Activated T-cell treated with anti-CD3 and anti-CD28 coated beads for 4 hours (primary cell): ENCODE data around the gene GADD45B.
A peak's percentile ranks its signal among the peaks of the same experiment; 100 is the strongest.
"Not testable (repeated sequence)": the region's sequence is repeated elsewhere in the genome, so short reads cannot be mapped to it uniquely, and the experiment has no call there.

Experiments
- DNase-seq: peaks from one replicate; pipeline ENCODE4 v3.0.0-alpha.2; 2020

The GADD45B gene

DNA sequence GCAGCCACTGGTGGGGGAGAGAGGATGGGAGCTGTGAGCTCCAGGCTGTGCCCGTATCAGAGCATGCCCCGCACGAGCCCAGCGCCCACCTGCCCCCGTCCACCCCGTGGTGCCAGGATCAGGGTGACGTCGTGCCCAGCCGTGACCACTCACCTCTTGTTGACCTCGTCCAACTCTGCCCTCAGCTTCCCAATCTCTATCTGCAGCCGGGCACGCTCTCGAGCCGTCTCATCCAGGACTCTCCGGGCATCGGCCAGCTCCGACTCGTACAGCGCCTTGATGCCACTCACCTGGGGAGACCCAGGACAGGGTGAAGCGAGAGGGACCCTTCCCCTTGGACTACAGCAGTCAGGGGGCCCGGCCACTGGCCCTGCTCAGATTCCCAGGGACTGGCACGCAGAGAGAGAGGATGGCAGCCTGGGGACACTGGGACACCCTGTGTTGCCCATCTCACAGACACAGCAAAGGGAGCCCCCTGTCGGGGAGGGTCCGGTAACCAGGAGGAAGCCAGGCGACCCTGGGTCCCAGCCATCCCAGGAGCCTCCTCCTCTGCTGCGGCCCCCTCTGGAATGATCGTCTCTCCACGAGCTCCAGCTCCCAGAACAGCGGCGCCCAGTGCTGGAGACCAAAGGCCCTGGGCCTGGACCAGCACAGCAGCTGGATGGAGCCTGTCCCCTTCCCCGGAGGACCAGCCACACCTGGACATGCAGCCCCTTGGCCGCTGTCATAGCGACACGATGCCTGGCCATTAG is 31.5 kb upstream of the GADD45B start:
- no peak for DNase-seq

DNA sequence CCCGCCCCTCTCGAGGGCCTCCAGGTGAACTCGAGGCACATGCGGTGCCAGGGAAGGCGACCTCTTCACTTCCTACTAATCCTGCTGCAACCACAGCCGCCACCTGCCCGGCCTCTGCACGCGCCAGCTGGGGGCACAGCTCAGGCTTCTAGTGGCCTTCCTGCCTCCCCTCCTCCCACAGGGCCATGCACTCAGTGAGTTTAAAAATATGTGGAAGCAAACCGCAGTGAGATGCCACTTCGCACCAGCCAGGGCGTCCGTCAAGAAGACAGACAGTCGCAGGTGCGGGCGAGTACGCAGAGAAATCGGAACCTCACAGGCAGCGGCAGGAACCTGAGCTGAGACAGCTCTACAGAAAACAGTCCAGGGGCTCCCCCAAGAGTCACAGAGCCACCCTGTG is 29.5 kb upstream of the GADD45B start:
- DNase-seq = no peak

DNA sequence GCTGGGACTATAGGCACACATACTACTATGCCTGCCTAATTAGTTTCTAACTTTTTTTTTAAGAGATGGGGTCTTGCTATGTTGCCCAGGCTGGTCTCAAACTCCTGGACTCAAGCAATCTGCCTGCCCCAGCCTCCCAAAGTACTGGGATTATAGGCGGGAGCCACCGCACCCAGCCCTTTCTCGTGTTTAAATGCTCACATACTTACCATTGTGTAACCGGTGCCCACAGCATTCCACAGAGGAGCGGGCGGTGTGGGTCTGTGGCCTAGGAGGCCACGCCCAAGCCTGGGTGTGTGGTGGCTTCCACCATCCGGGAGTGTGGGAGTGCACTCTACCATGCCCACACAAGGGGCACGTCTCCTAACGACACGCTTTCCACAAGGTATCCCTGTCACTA is 26.9 kb upstream of the GADD45B start:
- no peak for DNase-seq

DNA sequence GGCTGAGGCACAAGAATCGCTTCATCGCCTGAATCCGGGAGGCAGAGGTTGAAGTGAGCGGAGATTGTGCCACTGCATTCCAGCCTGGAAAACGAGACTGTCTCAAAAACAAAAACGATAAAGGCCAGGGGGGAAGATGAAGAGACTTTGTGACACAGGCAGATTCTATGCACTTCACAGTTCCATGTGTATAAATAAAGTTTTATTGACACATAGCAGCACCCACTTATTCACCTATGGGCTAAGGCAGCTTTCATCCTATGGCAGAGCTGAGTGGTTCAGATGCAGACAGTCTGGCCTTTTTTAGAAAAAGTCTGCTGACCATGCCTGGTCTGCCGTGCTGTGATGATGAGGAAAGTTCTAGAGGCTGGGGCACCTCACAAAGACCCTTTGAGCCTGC is 24.8 kb upstream of the GADD45B start:
- DNase-seq = no peak

DNA sequence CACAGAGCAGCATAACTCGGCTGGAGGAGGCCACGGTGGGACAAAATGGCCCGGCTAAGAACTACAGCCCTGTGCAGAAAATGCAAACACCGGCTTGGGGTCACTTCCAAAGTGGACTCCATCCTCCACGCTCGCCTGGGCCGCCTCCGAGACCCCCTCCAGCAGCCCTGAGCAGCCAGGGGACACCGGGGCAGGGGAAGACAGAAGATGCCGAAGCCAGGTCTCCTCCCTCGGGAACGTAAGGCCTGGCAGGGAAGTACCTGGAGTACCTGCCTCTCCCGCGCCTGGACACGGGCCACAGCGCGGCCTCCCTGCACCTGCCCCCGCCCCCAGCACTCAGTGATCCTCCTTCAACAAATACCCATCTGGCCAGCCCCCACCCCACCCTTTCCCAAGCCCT is 24.2 kb upstream of the GADD45B start:
- DNase-seq = no peak

DNA sequence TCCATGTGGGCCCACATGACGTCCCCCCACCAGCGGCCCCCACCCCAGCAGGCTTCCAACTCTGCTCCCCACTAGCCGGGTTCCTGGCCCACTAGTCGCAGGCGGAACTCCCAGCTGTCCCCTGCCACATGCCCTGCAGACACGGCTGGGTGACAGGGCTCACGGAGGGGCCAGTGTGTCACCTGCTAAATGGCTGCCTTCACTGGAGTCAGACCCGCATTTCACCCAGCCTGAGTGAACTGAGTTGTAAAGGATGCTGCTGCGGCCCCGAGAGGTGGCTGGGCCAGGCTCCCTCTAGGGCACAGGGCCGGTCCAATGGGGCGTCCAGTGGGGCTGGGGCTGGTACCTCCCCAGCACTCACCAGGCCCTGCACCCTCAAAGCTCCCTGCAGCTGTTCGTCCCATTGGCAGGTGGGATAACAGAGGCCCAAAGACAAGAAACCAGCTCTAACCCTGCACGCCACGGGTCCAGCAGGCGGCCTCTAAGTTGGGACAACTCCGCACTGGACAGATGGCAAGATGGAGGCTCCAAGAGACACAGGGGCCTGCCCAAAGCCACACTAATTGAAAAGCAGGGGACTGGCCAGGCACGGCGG is 22.4 kb upstream of the GADD45B start:
- no peak for DNase-seq

DNA sequence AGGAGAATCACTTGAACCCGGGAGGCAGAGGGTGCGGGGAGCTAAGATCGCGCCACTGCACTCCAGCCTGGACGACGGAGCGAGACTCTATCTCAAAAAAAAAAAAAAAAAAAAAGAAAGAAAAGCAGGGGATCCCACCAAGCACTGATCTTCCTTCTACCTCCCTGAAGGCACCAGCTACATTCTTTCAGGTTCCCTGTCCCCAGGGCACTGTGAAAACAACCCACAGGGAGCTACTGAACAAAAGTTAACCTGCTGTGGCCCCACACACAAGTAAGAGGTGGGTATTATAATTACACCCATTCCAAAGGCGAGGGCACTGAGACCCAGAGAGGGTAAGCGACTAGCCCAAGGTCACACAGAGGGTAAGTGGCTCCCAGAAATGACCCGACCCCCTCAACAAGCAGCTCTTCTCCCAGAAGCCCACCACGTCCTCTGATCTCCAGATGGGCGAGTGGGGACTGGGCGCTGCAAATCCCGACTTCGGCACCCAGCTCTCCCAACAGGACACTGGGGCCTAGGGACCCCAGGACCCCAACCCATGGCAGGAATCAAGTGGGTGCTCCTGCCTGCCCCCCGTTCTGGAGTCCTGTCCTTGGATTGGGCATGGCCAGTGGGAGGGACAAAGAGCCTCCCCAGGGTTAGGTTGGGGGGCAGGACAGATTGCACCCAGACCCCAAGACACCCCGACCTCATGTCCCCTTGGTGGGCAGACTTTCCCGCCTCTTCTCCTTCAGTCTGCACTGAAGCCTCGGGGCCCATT is 21.5 kb upstream of the GADD45B start:
- no peak for DNase-seq

DNA sequence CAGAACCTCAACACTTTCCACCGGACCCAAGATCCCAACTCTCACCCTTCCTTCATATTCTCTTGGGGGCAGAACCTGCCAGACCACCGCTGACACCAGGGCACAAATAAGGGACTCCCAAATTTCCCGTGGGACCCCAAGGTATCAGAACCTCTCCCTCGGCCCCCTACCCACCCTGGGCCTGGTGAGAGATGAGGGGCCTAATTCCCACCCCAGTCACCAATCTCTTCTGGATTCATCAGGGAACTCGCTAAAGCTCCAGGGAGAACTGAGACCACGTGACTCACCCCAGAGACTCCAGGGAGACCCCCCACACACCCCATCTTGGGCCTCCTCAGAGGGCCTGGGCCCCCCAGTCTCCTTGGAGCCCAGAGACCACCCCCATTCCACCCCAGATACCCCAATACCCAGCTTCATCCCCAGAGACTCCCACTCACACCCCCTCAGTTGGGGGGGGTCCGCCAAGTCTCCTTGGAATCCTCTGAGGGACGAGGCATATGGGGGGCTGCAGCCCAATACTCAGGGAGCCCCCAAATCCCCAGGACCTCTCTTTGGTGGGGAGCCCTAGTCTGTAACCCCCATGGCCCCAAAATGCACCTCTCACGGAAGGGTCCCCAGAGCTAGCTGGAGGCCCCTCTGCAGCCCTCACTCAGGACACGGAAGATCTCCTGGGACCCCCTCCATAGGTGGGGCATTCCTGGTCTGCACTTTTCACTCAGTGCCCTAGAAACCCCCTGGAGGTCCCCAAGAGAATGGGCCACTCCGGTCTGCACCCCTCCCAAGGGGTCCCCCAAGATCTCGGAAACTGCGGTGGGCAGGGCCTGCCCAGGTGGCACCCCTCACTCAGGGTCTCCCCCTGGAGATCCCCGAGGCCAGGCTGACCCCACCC is 20.7 kb upstream of the GADD45B start:
- no peak for DNase-seq

DNA sequence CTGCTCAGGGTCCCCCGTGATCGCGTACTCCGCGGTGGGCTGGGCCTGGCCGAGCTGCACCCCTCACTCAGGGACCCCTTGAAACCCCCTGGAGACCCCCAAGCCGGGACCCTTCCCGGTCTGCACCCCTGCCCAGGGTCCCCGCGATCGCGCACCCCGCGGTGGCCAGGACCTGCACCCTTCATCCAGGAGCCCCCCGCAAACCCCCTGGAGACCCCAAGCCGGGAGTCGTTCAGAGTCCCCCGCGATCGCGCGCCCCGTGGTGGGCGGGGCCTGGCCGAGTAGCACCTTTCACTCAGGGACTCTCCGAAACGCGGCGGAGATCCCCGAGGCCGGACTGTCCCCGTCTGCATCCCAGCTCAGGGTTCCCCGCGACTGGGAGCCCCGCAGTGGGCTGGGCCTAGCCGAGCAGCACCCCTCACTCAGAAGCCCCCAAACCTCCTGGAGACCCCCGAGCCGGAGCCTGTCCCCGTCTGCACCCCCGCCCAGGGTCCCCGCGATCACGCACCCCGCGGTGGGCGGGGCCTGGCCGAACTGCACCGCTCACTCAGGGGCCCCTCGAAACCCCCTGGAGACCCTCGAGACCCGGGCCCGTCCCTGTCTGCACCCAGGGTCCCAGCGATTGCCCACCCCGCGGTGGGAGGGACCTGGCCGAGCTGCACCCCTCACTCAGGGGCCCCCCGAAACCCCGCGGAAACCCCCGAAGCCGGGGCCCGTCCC is 19.9 kb upstream of the GADD45B start:
- DNase-seq = peak; percentile 25

DNA sequence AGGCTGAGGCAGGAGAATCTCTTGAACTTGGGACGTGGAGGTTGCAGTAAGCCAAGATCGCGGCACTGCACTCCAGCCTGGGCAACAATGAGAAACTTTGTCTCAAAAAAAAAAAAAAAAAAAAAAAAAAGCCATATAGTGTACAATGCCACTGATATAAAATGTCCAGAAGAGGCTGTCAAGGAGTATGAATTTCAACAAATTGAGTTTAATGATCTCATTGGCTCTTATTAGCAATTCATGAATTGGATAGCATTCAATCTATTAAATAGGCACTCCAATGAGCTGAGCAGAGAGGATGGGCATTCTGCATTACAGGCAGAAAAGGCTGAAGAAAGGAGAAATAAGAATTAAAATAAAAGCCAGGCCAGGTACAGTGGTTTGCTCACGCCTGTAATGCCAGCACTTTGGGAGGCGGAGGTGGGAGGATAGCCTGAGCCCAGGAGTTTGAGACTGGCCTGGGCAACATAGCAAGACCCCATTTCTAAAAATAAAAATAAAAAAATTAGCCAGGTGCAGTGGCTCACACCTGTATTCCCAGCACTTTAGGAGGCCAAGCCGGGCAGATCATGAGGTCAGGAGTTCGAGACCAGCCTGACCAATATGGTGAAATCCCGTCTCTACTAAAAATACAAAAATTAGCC is 18.4 kb upstream of the GADD45B start:
- no peak for DNase-seq

DNA sequence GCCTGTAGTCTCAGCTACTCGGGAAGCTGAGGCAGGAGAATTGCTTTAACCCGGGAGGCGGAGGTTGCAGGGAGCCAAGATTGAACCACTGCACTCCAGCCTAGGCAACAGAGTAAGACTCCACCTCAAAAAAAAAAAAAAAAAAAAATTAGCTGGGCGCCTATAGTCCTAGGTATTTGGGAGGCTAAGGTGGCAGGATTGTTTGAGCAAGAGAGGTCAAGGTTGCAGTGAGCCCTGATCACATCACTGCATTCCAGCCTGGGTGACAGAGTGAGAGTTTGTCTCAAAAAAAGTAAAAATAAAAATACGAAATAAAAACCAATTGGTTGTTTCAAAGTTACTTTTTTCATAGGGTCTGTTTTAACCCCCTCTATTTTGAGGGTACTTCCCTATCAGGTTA is 17.9 kb upstream of the GADD45B start:
- no peak for DNase-seq

DNA sequence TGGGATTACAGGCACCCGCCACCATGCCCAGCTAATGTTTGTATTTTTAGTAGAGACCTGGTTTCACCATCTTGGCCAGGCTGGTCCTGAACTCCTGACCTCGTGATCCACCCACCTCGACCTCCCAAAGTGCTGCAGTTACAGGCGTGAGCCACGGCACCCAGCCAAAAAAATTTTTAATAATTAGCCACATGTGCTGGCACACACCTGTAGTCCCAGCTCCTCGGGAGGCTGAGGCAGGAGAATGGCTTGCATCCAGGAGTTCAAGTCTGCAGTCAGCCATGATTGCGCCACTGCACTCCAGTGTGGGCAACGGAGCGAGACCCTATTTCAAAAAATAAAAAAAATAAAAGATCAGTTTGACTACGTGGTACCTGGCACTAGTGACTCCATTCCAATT is 17.2 kb upstream of the GADD45B start:
- DNase-seq = not testable (repeated sequence)

DNA sequence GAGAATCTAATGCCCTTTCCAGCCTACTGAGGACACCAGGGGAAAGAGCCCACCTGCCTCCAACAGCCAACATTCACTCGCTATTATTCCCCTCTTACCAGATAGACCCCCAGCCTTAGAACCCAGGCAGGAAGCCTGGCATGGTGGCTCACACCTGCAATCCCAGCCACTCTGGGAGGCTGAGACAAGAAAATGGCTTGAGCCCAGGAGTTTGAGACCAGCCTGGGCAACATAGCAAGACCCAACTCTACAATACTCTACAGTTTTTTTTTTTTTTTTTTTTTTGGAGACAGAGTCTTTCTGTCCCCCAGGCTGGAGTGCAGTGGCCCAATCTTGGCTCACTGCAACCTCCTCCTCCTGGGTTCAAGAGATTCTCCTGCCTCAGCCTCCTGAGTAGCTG is 15.7 kb upstream of the GADD45B start:
- no peak for DNase-seq

DNA sequence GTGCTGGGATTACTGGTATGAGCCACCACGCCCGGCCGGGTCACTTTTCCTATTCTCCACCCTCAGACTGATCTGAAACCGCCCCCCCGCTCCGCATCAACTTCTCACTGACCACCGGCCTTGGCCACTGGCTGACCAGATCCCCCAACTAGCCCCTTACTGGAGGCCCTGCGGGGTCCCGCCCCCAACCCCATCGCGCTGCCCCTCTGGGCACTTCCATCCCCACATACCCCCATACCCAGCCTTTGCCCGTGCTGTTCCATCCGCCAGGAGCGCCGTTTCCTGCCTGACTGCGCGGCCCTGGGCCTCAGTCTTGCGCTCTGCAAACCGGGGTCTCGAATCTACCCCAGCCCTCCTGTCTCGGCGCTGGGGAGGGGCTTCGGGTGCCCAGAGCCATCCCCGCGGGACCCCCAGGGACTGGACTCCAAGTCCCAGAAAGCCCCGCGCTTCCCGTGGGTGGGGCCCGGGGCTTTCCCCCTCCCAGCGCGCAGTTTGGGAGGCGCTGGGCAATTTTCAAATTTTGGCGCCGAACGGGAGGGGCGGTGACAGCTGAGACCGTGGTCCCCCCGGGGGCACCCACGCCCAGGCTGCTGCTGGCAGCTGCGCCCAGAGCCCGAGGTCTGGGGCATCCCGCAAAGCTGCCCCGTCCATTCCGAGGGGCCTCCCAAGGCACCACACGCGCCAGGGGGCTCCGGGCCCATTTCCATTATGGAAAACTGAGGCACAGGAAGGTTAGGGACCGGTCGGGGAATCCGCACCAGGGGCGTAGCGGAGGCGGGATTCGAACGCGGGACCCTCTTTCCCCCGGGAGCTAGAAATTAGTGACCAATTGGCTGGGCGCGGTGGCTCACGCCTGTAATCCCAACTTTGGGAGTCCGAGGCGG is 13.9 kb upstream of the GADD45B start:
- DNase-seq = peak; percentile 59

DNA sequence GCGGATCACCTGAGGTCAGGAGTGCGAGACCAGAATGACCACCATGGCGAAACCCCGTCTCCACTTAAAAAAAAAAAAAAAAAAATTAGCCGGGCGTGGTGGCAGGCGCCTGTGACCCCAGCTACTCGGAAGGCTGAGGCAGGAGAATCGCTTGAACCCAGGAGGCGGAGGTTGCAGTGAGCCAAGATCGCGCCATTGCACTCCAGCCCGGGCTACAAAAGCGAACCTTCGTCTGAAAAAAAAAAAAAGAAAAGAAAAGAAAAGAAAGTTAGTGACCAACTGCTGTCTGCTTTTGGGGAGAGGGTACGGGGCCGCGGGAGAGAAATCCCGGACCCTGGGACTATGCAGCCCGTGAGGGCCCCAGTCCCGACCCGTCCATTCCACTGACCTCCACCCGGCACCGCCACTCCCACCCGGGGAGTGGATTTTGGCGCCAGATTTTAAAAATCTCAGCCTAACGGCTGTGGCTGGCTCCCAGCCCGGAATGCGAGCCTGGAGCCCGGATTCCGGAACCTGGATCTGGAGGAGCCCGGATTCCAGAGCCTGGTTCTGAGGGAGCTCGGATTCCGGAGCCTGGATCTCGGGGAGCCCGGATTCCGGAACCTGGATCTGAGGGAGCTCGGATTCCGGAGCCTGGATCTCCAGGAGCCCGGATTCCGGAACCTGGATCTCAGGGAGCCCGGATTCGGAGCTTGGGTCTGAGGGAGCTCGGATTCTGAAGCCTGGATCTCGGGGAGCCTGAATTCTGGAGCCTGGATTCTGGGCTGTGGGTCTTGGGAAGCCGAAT is 13.1 kb upstream of the GADD45B start:
- DNase-seq = no peak

DNA sequence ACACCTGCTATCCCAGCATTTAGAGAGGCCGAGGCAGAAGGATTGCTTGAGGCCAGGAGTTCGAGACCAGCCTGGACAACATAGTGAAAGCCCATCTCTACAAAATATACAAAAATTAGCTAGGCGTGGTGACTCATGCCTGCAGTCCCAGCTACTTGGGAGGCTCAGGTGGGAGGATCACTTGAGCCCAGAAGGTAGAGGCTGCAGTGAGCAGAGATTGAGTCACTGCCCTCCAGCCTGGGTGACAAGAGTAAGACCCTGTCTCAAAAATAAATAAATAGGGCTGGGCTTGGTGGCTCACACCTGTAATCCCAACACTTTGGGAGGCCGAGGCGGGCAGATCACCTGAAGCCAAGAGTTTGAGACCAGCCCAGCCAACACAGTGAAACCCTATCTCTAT is 12.2 kb upstream of the GADD45B start:
- not testable (repeated sequence) for DNase-seq

DNA sequence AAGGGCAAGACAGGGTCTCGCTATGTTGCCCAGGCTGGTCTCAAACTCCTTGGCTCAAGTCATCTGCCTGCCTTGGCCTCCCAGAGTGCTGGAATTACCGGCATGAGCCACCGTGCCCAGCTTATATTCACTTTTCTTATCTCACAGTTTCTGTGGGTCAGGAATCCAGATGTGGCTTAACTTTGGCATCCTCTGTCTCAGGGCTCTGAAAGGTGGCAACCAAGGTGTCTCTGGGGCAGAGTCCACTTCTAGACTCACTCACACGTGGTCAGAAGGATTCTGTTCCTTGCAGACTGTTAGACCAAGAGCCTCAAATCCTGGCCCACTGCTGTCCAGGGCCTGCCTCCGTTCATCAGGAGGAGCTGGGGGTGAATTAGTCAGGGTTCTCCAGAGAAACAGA is 11.5 kb upstream of the GADD45B start:
- no peak for DNase-seq

DNA sequence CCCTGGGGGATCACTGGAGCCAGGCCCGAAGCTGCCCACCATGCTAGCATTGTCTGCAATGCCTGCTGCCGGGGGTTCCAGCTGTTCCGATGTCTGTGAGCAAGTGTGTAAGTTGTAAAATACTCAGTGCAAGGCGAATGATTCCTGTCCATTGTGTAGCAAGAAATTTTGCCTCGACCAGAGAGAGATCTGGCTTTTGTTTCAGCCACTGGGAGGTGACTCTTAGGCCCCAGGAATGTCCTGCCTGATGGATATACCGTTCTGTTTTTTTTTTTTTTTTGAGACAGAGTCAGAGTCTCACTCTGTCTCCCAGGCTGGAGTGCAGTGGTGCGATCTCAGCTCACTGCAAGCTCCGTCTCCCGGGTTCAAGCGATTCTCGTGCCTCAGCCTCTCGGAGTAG is 7.3 kb upstream of the GADD45B start:
- no peak for DNase-seq

DNA sequence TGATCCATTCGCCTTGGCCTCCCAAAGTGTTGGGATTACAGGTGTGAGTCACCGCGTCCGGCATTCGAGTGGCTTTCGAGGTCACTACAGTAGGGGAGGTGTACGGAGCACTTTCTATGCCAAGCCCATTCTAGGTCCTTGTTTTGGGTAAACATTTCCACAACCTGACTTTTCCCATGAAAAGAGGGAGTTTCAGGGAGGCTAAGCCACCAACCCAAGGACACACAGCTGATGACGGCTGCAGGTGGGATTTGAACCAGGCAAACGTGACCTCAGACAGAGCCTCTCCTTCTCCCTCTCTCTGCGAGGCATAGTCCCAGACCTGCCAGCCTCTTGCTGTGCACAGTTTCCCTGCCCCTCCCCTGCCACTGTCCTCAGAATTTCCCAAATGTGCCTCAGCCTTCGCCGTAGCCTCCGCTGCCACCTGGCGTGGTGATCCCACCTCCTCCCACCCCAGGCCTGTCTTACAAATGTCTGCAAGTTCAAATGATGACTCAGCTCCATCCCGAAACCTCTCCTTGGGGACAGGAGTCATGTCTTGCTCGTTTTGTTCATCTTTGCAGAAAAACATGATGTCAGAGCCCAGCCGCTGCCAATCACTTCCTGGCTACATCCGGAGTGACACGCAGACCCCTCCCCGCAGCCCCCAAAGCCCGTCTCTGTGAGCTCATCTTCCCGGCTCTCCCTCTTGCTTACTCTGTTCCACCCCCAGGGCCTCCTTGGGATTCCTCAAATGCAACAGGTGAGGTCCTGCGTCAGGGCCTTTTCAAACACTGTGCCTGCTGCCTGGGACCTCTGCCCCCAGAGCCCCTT is 6.6 kb upstream of the GADD45B start:
- no peak for DNase-seq
